HG03575 (cell line): ENCODE results near the gene MMADHC.
"Not testable (repeated sequence)": the region's sequence is repeated elsewhere in the genome, so short reads cannot be mapped to it uniquely, and the experiment has no call there.

ENCODE experiments used
- ATAC-seq: cut with Tn5 transposase; IDR thresholded peaks from one replicate; pipeline ENCODE4 v1.9.1; 2021; ENCODE audit not compliant: unreplicated experiment, insufficient number of reproducible peaks, low FRiP score; ENCODE audit errors: extremely low read depth

Gene MMADHC

DNA sequence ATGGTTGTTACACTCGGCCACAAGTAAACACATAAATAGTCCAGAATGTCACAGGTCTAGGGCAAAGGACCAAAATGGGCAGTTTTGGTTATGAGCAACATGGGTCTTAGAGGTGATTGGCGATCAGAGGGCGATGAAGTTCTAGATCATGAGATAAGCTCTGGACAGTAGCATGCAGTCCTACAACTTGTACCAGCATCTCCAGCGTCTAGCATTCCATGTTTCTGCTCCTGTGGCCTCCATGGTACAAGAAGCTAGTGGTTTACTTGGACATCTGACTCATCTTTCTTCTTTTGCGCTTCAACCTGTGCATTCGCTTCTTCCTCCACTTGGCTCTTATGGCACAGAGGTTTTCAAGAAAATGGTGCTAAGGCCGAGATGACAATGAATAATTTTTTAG lies 8.9 kb upstream of the MMADHC start:
- no peak for ATAC-seq

DNA sequence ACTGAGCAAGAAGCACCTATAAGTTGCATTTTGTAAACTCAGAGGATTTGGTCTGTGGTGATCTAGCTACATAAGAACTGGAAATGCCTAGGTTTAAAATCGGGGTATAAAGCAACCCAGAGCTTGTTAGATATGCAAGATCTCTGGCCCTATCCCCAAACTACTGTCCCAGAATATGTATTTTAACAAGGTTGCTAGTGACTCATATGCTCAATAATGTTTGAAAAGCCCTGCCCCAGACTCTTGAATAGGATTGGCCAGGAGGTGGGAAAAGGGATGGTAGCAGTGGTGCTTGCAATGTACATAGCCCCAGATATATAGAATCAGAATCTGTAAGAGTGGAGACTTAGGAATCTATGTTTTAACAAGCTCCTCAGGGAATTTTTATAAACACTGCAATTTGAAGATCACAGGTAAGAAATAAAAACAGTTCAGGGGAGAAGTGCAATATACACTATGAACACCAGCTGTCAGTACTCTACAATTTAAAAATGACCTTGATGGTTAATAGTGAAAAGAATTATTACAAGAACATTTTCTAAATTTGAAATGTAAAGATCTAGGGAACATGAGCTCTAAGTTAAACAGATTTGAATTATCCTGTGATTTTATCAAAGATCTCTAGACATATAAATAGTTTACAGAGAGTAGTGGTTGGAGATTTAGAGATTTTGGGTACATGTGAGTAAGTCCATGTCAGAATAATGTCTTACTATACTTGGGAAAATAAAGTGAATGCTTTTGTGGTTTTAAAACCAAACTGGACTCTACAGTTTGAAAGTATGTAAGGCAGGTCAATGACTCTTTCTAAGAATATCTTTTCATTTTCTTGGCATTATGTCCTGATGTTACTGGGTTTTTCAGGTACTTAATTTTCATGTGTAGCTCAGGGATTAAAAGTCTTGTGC lies 7.7 kb upstream of the MMADHC start:
- no peak for ATAC-seq

DNA sequence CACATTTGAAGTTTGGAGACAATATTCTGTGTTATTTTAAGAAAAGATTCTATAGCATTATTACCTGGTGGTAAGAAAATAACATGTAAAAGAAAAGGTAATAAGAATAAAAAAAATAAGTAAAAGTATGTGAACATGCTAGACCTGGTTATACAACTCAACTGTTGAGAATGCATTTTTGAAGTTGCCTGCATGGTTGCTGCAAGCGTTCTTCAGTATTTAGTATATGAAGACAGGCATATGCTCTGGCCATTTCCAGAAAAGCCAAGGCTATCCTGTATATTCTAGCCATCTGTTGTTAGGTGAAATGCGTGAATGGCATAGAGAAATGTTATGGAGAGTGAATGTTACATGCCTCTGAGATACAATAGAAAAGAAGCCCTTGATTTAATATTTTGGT lies 6.8 kb upstream of the MMADHC start:
- ATAC-seq = no peak

DNA sequence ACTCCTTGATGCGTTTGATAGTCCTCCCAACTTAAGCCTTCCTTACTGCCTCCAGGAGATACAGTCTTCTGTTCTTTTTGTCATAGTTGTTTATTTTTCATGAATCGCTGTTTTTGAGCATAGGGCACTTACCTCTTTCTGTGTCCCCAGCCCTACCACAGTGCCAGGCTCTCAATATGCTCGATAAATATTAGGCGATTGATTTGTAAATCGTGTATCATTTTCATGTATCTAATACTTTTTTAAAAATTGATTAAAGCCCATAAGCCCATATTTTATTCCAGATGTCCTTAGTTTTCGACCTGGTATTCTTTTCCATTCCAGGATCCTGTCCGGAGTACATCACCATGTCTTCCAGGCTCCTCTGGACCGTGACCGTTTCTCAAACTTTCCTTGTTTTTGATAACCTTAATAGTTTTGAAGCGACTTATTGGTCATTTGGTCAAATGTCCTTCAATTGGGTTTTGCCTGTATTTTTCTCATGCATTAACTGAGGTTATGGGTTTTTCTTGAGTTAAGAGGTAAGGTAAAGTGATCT lies 444 bp upstream of the MMADHC start:
- ATAC-seq = no peak

DNA sequence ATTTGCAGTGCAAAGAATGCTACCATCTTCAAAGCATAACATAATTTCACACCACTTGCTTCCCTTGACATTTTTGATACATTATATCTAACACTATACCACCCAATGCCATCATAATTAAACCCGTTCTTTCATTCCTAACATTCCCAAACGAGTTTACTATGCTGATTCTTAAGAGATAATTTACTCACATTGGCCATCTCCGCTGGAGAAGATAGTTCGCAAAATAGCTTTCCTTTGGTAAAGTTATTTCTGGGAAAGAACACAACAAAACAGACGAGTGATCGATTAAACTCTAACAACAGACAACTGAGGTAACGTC lies 716 bp downstream of the MMADHC start:
- ATAC-seq = no peak

DNA sequence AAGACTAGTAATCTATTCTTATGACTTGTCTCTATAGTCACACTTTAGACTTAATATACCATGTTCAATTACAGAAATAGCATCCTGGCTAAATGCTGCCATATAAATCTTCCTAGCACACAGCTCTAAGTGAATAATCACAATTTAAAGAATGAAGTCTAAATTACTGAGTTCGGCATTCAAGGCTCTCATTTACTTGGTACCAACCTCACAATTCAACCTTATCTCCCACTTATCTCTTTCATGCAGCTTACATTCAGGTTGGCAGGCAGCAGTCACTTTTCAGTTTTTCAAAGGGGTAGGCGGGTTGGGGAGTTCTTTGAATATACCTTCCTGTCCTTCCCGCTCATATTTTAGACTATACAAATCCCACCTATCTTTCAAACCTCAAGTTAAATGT lies 1.5 kb downstream of the MMADHC start:
- no peak for ATAC-seq

DNA sequence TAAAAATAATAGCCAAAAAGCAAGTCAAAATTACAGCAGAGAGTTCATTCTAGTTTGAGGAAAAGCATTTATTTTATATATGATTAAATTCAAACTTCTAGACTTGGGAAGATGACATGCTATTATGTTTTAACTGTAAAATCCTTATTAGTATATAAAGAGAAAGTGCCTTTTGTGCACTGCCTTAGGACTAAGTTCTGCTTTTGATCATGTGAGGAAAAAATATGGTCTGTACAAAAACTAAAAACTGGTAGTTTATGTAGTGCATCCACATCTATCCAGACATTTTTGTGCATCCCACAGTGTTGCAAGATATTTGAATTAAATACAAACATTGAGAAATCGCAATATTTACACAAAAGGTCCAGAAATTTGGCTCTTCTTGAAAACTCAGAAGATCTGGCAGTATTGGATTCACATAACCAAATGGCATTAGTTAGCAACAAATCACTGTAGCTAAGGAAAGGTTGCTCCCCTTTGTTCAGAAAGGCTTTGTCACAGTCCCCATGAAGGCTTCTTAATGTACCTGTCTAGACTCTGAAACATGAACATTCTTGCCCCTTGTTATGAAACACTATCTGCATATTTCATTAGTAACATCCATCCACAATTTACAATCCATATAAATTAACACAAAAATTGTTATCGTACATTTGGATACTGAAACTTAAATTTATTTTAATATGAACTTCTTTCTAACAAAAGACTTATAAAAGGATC lies 2.2 kb downstream of the MMADHC start:
- ATAC-seq = no peak

DNA sequence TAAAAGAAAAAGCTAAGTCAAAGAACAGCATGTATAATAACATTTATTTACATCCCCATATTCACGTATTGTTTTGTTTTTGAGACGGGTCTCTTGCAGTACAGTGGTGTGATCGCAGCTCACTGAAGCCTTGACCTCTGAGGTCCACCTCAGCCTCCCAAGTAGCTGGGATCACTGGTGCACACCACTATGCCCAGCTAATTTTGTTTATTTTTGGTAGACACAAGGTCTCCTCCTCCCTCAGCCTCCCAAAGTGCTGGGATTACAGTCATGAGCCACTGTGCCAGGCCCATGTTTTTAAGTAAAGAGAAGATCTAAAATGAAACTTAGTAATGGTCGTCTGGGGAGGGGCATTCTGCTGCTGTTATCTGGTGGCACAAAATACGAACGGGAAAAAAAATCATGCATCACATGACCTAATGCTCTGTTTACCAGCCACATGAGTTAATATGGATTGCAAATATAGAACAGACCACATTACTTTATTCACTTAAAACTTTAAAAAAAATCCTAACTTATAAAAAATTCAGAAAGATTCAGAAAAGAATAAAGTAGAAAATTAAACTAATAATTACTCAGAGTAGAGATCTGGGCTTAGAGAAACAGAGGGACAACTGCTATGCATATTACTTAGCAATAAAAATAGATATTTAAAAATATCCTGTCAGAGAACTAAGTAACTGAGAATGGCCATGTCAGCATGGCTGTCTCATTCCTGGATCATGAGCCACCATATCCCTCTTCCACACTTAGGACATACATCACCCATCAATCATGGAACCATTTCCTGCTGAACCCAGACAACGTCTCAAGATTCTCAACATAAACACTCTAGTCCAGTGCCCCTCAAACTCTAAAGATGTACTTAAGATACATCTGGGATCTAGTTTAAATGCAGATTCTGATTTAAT lies 7.3 kb downstream of the MMADHC start:
- ATAC-seq = no peak

DNA sequence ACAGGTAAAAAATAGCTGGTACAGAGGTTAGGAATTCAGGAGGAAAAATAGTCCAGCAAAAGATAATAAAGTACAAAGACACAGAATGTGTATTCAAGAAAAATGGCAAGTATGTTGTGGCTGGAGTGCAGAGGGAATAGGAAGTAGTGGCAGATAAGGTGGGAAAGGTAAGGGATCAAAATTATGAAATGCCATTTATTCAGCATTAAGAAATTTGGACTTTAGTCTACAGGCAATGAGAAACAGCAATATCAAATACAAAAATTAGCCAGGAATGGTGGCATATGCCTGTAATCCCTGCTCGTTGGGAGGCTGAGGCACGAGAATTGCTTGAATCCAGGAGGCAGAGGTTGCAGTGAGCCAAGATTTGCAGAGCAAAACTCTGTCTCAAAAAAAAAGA lies 10.3 kb downstream of the MMADHC start:
- no peak for ATAC-seq

DNA sequence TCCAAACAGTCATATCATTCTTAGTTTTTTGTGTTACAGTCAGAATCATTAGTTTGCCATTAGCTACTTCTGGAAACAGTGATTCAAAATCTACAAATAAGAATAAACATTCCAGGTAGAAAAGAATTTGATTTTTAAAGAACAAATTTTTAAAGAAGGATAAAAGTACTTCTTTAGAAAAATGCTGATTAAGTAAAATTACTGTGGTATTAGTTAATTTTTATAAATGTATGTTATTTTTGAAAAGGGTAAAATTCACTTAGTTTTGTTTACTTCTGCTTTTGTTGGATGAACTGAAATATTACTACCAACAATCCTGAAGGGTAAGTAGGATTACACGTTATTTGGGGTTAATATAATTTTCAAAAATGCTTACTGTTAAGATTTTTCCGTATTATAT lies 11.8 kb downstream of the MMADHC start:
- no peak for ATAC-seq

DNA sequence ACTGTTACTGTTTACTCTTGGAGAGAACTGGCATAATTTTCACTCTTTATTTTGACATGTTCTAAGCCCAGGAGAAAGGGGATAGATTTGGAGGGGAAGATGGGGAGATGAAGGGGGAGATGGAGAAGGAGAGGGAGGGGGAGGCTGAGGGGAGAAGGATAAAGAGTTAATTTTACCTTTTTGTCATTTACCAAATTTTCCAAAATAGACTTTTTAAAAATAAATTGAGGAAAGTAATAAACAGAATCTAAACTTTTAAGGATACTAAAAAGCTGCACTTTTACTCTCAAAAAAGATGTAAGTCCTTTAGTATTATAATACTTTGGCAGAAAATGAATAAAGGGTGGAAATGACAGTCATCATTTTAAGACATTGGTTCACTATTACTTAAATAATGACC lies 12.3 kb downstream of the MMADHC start:
- no peak for ATAC-seq

DNA sequence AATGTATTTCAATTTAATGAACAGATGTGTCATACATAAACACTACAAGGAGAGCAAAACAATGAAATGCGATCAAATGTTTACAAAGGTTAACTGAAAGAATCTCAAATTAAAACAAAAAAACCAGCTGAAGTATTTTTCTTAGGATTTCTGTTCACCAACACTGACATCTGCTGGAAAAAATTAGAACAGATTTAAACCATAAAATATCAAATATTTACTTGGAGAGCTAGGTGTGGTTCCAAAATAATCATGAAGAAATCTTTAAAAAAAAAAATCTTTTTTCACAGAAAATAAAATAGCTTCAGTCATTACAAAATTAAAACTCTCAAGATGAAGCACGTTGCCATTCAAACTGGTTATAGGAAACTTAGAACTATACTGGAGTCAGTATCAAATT lies 13.8 kb downstream of the MMADHC start:
- no peak for ATAC-seq

DNA sequence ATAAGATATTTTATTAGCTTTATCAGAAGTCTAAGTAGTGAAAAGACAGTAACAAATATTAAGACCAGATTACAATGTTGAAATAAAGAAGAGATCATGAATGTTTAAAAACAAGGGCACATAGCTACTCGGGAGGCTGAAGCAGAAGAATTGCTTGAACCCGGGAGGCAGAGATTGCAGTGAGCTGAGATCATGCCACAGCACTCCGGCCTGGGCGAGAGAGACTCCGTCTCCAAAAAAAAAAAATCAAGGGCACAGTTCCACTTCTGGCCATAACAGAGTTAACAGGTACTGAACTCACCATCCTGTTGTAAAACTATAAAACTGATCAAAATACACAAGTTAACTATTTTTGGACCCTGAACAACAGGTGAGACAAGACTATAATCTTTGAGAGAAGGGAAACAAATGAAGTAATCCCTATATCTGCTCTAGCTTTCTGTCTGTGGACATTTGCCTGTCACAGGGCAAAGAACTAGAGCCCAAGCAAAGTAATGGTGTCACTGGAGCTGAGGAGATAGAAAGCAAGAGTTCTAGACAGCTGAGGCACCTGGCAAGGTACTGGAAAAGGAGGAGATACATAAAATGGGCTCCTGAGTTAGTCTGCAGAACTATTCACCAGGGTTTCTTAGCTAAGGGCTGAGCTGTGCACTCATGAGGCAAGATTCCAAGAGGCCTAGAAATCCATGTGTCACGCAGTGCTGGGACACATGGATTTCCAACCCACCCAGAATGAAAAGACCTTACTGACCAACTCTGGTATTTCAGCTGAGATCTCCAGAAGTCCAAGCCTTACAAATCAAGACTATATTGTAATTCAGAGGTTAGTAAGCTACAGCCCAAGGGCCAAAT lies 15.2 kb downstream of the MMADHC start:
- ATAC-seq = no peak

DNA sequence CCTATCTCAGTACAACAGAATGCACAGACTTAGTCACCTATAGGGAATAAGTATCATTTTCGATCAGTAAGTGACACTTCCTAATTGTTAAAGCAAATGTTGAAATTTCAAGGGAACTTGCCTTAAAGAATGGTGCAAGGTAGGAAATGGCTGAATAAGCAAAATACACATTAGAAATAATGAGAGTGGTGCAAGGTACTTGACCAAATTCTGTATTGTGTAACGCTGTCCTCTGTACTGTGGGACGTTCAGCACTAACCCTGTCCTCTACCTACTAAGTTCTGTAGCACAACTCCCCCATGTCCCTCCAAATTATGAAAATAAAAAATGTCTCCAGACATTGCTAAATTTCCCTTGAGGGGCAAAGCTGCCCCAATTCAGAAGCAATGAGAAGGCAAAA lies 19.4 kb downstream of the MMADHC start:
- no peak for ATAC-seq

DNA sequence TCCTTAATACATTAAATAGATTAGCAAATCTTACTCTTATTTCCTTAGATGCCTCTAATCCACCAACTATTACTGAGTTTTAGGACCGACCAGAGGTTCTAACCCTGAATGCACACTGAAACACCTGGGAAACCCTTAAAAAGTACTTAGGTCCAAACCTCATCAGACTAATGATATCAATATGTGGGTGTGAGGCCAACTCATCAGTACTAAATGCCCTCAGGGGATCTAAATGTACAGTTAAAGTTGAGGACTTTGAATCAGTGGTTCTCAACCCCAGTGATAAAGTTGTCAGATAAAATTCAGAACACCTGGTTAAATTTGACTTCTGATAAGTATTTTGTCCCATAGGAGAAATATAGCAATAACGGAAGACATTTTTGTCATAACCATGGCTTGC lies 20.9 kb downstream of the MMADHC start:
- no peak for ATAC-seq

DNA sequence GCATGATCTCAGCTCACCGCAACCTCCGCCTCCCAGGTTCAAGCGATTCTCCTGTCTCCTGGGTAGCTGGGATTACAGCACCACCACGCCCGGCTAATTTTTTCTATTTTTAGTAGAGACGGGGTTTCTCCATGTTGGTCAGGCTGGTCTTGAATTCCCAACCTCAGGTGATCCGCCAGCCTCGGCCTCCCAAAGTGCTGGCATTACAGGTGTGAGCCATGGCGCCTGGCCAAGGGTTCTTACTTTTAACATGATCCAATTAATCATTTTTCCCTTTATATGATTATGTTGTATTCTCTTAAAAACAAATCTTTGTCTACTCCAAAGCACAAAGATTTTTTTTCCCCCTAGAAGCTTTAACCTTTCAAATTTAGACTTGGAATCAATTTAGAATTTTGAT lies 21.9 kb downstream of the MMADHC start:
- ATAC-seq = not testable (repeated sequence)

DNA sequence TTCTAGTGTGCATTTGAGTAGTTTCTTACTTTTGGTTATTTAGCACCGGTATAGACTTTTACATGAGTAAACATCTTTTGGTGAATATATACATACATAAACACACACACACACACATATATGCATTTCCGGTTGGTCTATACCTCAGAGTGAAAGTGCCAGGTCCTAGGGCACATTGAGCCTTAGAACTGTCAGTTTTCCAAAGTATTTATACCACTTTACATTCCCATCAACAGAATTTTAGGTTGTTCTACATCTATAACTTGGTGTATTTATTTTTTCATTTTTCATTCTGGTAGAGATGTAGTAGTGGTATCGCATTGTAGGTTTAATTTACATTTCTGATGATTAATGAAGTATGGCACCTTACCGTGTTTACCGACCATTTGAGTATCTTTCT lies 22.6 kb downstream of the MMADHC start:
- no peak for ATAC-seq

DNA sequence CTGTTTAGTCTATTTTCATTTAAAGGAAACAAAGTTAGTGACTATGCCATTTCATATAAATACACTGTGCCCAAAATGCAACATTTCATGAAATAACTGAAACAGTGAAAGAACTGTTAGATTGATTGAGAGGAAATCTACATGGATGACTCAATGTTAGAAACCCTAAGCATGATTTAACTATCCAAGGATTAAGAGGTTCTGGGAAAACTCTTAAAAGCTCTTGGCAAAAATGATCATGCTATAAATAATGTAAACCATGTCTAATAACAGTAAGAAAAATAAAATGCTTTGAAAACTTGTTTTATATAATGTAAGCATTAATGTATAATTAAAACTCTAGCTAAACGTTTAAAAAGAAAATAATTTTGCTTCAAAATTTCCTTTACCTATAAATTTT lies 23.5 kb downstream of the MMADHC start:
- no peak for ATAC-seq

DNA sequence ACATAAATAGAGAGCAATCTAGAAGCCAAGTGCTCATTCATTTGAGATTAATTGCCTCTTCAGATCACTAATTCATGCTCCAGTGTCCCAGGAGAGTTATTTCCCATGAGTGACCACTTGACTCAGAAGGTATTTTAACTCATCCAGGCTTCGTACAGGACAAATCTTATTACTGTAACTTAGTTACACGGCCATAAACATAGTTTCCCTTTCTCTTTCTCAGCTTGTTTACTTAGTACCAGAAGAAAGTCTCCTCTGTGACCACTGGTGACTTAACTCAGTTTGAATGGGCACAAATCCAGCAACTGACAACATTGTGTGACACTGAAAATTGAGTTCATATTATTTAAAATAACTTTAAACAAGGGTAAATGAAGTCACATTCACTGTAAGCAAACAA lies 25.3 kb downstream of the MMADHC start:
- ATAC-seq = peak; percentile 61
